GM21786 (cell line): ENCODE results near the gene PLOD1.
"Not testable (repeated sequence)": the region's sequence is repeated elsewhere in the genome, so short reads cannot be mapped to it uniquely, and the experiment has no call there.

Experiments
- ATAC-seq: cut with Tn5 transposase; IDR thresholded peaks from one replicate; pipeline ENCODE4 v1.9.1; 2021; ENCODE audit not compliant: unreplicated experiment

Gene PLOD1

GRCh38 chr1:11934302-11935056 is at the start of gene PLOD1:
Gene PLOD1 (plus strand): TSS chr1:11934717. CDS start chr1:11934780, 63 bp downstream.
- peak; percentile 88 for ATAC-seq

- no peak for ATAC-seq
These were observed 48.6 kb upstream of the PLOD1 start for GRCh38 chr1:11885916-11886315.

- no peak for ATAC-seq
These were observed 47.4 kb upstream of the PLOD1 start for GRCh38 chr1:11886986-11887665.

- no peak for ATAC-seq
These were observed 46.9 kb upstream of the PLOD1 start for GRCh38 chr1:11887666-11888007.

GRCh38 chr1:11888206-11888876 is 46.2 kb upstream of the PLOD1 start:
- no peak for ATAC-seq

- ATAC-seq = no peak
These were observed 45.7 kb upstream of the PLOD1 start for GRCh38 chr1:11888877-11889208.

GRCh38 chr1:11891433-11892186 is 42.9 kb upstream of the PLOD1 start:
- no peak for ATAC-seq

GRCh38 chr1:11893907-11894251 is 40.6 kb upstream of the PLOD1 start:
- no peak for ATAC-seq

GRCh38 chr1:11894501-11894900 is 40.0 kb upstream of the PLOD1 start:
- not testable (repeated sequence) for ATAC-seq

GRCh38 chr1:11898086-11898785 is 36.3 kb upstream of the PLOD1 start:
- ATAC-seq = no peak

GRCh38 chr1:11898831-11899467 is 35.6 kb upstream of the PLOD1 start:
- no peak for ATAC-seq

- not testable (repeated sequence) for ATAC-seq
These were observed 33.1 kb upstream of the PLOD1 start for GRCh38 chr1:11901446-11901845.

GRCh38 chr1:11903210-11903609 is 31.3 kb upstream of the PLOD1 start:
- no peak for ATAC-seq

- not testable (repeated sequence) for ATAC-seq
These were observed 30.4 kb upstream of the PLOD1 start for GRCh38 chr1:11904156-11904555.

GRCh38 chr1:11904978-11905377 is 29.5 kb upstream of the PLOD1 start:
- ATAC-seq = no peak

- ATAC-seq = no peak
These were observed 27.6 kb upstream of the PLOD1 start for GRCh38 chr1:11906870-11907269.

GRCh38 chr1:11907275-11908094 is 27.0 kb upstream of the PLOD1 start:
- peak; percentile 44 for ATAC-seq

GRCh38 chr1:11908095-11908675 is 26.3 kb upstream of the PLOD1 start:
- peak; percentile 49 for ATAC-seq

- not testable (repeated sequence) for ATAC-seq
These were observed 23.6 kb upstream of the PLOD1 start for GRCh38 chr1:11910914-11911228.
